K562 (cell line): ENCODE results near the gene NAP1L1. TPM values are rescaled to one million over a fixed set of nuclear protein-coding genes. Genes with fewer than 3 reads are reported as not detected.

Experiments used
- ATAC-seq: fragments of 200-7000 bp; cut with Tn5 transposase; 3 replicates; pipeline ENCODE4 v1.9.1; 2020; ENCODE audit warnings: moderate library complexity
- BruUV-seq: library from RNA; stranded (reverse); fragments of 400-500 nt; replicated peaks from 2 replicates; lab custom pipeline; 2021; lab: Mats Ljungman, UMichigan
- CTCF ChIA-PET: fragments of 300-600 bp; formaldehyde crosslinking; extraction: SDS; loops from one replicate; lab custom pipeline; 2021; ENCODE audit warnings: low intra/inter-chr PET ratio; lab: Yijun Ruan, JAX
- POLR2A ChIA-PET: fragments of 300-600, 350-650 bp; sonication (Branson Sonifier 250); formaldehyde crosslinking; extraction: SDS; loops from one replicate; lab custom pipeline; 2021; ENCODE audit warnings: antibody characterized with exemption, inconsistent platforms; lab: Yijun Ruan, JAX
- DNase-seq, 4 experiments: peaks; one replicate each; pipeline versions ENCODE4 v3.0.0 to v3.0.0-alpha.2; 2011 to 2018; ENCODE audit warnings: low spot score in 3 of 4, mixed read lengths in 3 of 4; ENCODE audit errors: extremely low read depth in 1 of 4
- FAIRE-seq: peaks from 2 replicates; lab custom pipeline; 2011; peaks lifted over from hg19 to GRCh38; lab: Jason Lieb, UNC
- H2AFZ ChIP-seq: 2 replicates; pipeline ENCODE4 v1.6.0; 2011; ENCODE audit warnings: low read depth, low read length, control low read depth, inconsistent platforms
- H3K27ac ChIP-seq: fragments of 200-600 bp; 3 replicates; pipeline ENCODE4 v1.8.0; 2011; ENCODE audit warnings: low read depth, mild to moderate bottlenecking, control low read depth, inconsistent platforms, low read length, moderate library complexity, mixed read lengths; ENCODE audit errors: extremely low read depth
- H3K27me3 ChIP-seq, 2 experiments: fragments of 300-600 bp in 1 of 2; 2 replicates in 1 of 2; 3 replicates in 1 of 2; pipeline versions ENCODE4 v1.6.0 to v1.8.0; 2011; ENCODE audit warnings: inconsistent platforms in 2 of 2, low read length in 2 of 2, mild to moderate bottlenecking in 1 of 2, mixed read lengths in 1 of 2, moderate library complexity in 1 of 2; ENCODE audit not compliant: control insufficient read depth in 2 of 2, insufficient read depth in 2 of 2
- H3K36me3 ChIP-seq: fragments of 300-600 bp; 3 replicates; pipeline ENCODE4 v1.8.0; 2011; ENCODE audit warnings: mild to moderate bottlenecking, low read length, inconsistent platforms; ENCODE audit not compliant: control insufficient read depth, insufficient read depth
- H3K4me1 ChIP-seq, 2 experiments: fragments of 200-600 bp in 1 of 2; replicated peaks in 1 of 2; 2 replicates in 1 of 2; 3 replicates in 1 of 2; pipeline versions ENCODE4 v1.5.1 to v1.8.0; 2011; ENCODE audit warnings: inconsistent platforms in 2 of 2, low read length in 2 of 2, mild to moderate bottlenecking in 1 of 2, mixed read lengths in 1 of 2, moderate library complexity in 1 of 2; ENCODE audit not compliant: control insufficient read depth in 2 of 2, insufficient read depth in 2 of 2
- H3K4me2 ChIP-seq: 2 replicates; pipeline ENCODE4 v1.6.1; 2011; ENCODE audit warnings: low read length, control low read depth, inconsistent platforms, mixed read lengths; ENCODE audit not compliant: insufficient read depth
- H3K4me3 ChIP-seq: fragments of 200-600 bp; sonication (generic), shearing (Covaris generic); 2 replicates; pipeline ENCODE4 v1.5.1; 2016; ENCODE audit warnings: control low read depth, inconsistent platforms
- H3K79me2 ChIP-seq: fragments of 200-600 bp; 3 replicates; pipeline ENCODE4 v1.8.0; 2011; ENCODE audit warnings: low read length, inconsistent platforms; ENCODE audit not compliant: control insufficient read depth, insufficient read depth
- H3K9ac ChIP-seq, 2 experiments: 2 replicates each; pipeline versions ENCODE4 v1.6.0 to v1.6.1; 2011; ENCODE audit warnings: low read depth in 2 of 2, low read length in 2 of 2, control low read depth in 1 of 2, inconsistent platforms in 1 of 2, mild to moderate bottlenecking in 1 of 2, mixed read lengths in 1 of 2; ENCODE audit not compliant: insufficient read depth in 1 of 2
- H3K9me1 ChIP-seq: one replicate; pipeline ENCODE4 v1.6.0; 2011; ENCODE audit warnings: inconsistent platforms, mild to moderate bottlenecking, low read length, moderate library complexity; ENCODE audit not compliant: control insufficient read depth, insufficient read depth
- H3K9me3 ChIP-seq: replicated peaks from 2 replicates; pipeline ENCODE4 v1.5.1; 2011; ENCODE audit warnings: low read depth, low read length, inconsistent platforms; ENCODE audit not compliant: control insufficient read depth, insufficient read depth
- H4K20me1 ChIP-seq: replicated peaks from 2 replicates; pipeline ENCODE4 v1.6.1; 2011; ENCODE audit warnings: low read length, inconsistent platforms, mixed read lengths; ENCODE audit not compliant: control insufficient read depth, insufficient read depth
- CREB3L1 ChIP-seq: fragments of 450-650 bp; IDR thresholded peaks from 2 replicates; pipeline ENCODE4 v1.6.1; 2014; ENCODE audit warnings: low read depth, mild to moderate bottlenecking, moderate library complexity, borderline replicate concordance
- CREBBP ChIP-seq: IDR thresholded peaks from one replicate; pipeline ENCODE4 v1.6.1; 2012; ENCODE audit warnings: low read depth, mild to moderate bottlenecking, control low read depth, inconsistent platforms, low read length
- E2F3 ChIP-seq: fragments of 250-450 bp; sonication (Bioruptor Pico); IDR thresholded peaks from 2 replicates; pipeline ENCODE4 v1.4.0; 2020; ENCODE audit warnings: mild to moderate bottlenecking
- ETV5 ChIP-seq: sonication (generic); formaldehyde crosslinking; IDR thresholded peaks from 2 replicates; pipeline ENCODE4 v1.4.0; 2020; ENCODE audit warnings: low read depth, mild to moderate bottlenecking, missing genetic modification reagents
- GTF2B ChIP-seq: IDR thresholded peaks from 2 replicates; pipeline ENCODE4 v1.6.1; 2011; ENCODE audit not compliant: insufficient read length; ENCODE audit errors: extremely low read depth
- NKRF ChIP-seq: fragments of 450-650 bp; IDR thresholded peaks from 2 replicates; pipeline ENCODE4 v1.6.1; 2016; ENCODE audit warnings: borderline replicate concordance
- PTBP1 ChIP-seq: fragments of 200-400 bp; formaldehyde crosslinking; IDR thresholded peaks from 2 replicates; pipeline ENCODE4 v1.6.1; 2017; ENCODE audit warnings: low read depth, low read length
- U2AF2 ChIP-seq: fragments of 200-400 bp; formaldehyde crosslinking; optimal IDR thresholded peaks from 2 replicates; pipeline ENCODE3; 2017; ENCODE audit warnings: low read depth, mild to moderate bottlenecking, low read length
- ZNF12 ChIP-seq: sonication (generic); formaldehyde crosslinking; IDR thresholded peaks from 2 replicates; pipeline ENCODE4 v1.4.0; 2020; ENCODE audit warnings: mild to moderate bottlenecking, missing genetic modification reagents
- ZNF134 ChIP-seq: fragments of 250-450 bp; sonication (Bioruptor Pico); conservative IDR thresholded peaks from 2 replicates; pipeline ENCODE4 v1.4.0; 2020
- ZNF253 ChIP-seq: fragments of 250-450 bp; sonication (Bioruptor Pico); conservative IDR thresholded peaks from 2 replicates; pipeline ENCODE4 v1.6.1; 2021; ENCODE audit warnings: mild to moderate bottlenecking
- ZNF830 ChIP-seq: fragments of 250-450 bp; sonication (Bioruptor Pico); IDR thresholded peaks from 2 replicates; pipeline ENCODE4 v1.5.0; 2021; ENCODE audit warnings: mild to moderate bottlenecking
- WGBS: fragments of 100-300 bp; shearing (Covaris generic); methylation state at CpG from one replicate; pipeline ENCODE4 v1.1.6; 2016; ENCODE audit warnings: low coverage, mixed read lengths; ENCODE audit not compliant: insufficient coverage; ENCODE audit errors: missing lambda C conversion rate; 5-methylcytosine and 5-hydroxymethylcytosine counted together
- in situ Hi-C: fragments of 300-500 bp; cut with MboI; formaldehyde crosslinking; loops from 4 replicates; pipeline ENCODE4 v1.15.0; 2018; ENCODE audit warnings: inconsistent platforms, mixed read lengths
- intact Hi-C: fragments of 100-400 bp; cut with micrococcal nuclease; formaldehyde crosslinking; loops from 2 replicates; pipeline ENCODE4 v1.14.2; 2022
- polyA plus RNA-seq, 8 experiments: library from polyadenylated mRNA; depleted of rRNA in 4 of 8; stranded (reverse) in 5 of 8; unstranded in 3 of 8; fragments of >200 nt; fragmentation: Nextera tagmentation in 2 of 8; fragmentation: Illumina TruSeq in 1 of 8; extraction: Ambion mirVana in 2 of 8; extraction: Trizol in 1 of 8; gene quantifications; 2 replicates each; pipeline versions ENCODE4 v1.2.1 to v1.2.3, GENCODE V29; 2011 to 2014; ENCODE audit warnings: inconsistent platforms in 1 of 8, missing spikeins in 1 of 8
- total RNA-seq, 7 experiments: library from RNA; depleted of rRNA in 6 of 7; stranded (reverse); fragments of >200 nt in 6 of 7; fragmentation: Illumina TruSeq in 2 of 7; extraction: Trizol in 2 of 7; gene quantifications; 2 replicates each; pipeline versions ENCODE4 v1.2.1 to v1.2.3, GENCODE V29; 2011 to 2021; ENCODE audit warnings: low replicate concordance in 1 of 7
- TF ChIP-seq, protein P1 (sequence below): fragments of 250-450 bp; sonication (Bioruptor Pico); IDR thresholded peaks from 2 replicates; pipeline ENCODE4 v1.5.0; 2021
- TF ChIP-seq, protein P2 (sequence below): sonication (generic); formaldehyde crosslinking; IDR thresholded peaks from 2 replicates; pipeline ENCODE4 v1.8.0; 2022; ENCODE audit warnings: missing genetic modification reagents, mild to moderate bottlenecking, borderline replicate concordance

Gene NAP1L1
- total and polyA plus RNA-seq, 9 of the 15 experiments (the other 6 are each of a cell fraction or from before 2014, with no cell fraction given), result 287 to 747 (median 450) TPM

DNA sequence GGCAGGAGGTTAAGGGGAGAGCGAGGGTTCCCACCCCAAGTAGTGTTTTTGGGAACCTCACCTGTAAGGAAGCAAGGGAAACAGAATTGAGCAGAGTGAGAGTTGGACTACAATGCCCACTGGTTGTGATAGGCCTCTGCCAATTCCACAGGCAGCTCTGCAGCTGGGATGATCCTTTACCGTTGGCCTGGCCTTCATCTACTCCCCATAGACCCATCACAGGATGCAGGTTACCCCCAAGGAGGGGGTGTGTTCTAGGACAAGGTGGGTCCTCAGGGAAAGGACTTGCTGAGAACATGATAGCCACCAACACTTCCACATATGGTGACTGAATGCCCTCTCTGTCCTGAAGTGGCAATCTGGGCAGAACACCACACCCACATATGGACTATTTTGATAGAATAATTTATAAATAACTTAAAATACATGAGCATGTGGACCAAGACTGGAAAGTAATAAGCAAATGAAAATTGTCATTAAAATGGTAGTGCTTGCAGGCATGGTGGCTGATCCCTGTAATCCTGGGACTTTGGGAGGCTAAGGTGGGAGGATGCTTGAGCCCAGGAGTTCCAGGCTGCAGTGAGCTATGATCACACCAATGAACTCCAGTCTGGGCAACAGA, 61.3 kb downstream of the NAP1L1 start:
- in situ Hi-C loops, result no loop called here
- H3K4me2 ChIP-seq, result no peak overlapping the region
- H2AFZ ChIP-seq, result no peak overlapping the region
- no peaks in the 10 kb centered on the region for H3K79me2 ChIP-seq
- H3K4me3 ChIP-seq, result no peak overlapping the region
- H4K20me1 ChIP-seq, result no peaks in the 10 kb centered on the region
- no peak overlapping the region for H3K27ac ChIP-seq
- intact Hi-C loops, result no loop called here
- BruUV-seq, result no TSS peak
- WGBS, result 16% methylated on average over 2 of the region's 2 CpGs
- CTCF ChIA-PET, result no interaction called here
- POLR2A ChIA-PET, result no interaction called here
- no peak overlapping the region for H3K9ac ChIP-seq
- FAIRE-seq, result no peak
- ATAC-seq, result no peak
- peaks cover 0 to 11% of the 10 kb centered on the region in 2 experiments; a peak in 2 of 5 replicates for H3K4me1 ChIP-seq
- H3K9me1 ChIP-seq, result no peaks in the 10 kb centered on the region
- DNase-seq, result no peak
- no peaks in the 10 kb centered on the region for H3K9me3 ChIP-seq
- H3K36me3 ChIP-seq, result no peaks in the 10 kb centered on the region
- H3K27me3 ChIP-seq, result no peaks in the 10 kb centered on the region
- TF ChIP-seq E2F3 (CRISPR knock-in tag), result no peak
- no peak for TF ChIP-seq ZNF253 (CRISPR knock-in tag)
- TF ChIP-seq, protein P1, sequence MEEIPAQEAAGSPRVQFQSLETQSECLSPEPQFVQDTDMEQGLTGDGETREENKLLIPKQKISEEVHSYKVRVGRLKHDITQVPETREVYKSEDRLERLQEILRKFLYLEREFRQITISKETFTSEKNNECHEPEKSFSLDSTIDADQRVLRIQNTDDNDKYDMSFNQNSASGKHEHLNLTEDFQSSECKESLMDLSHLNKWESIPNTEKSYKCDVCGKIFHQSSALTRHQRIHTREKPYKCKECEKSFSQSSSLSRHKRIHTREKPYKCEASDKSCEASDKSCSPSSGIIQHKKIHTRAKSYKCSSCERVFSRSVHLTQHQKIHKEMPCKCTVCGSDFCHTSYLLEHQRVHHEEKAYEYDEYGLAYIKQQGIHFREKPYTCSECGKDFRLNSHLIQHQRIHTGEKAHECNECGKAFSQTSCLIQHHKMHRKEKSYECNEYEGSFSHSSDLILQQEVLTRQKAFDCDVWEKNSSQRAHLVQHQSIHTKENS (CRISPR knock-in tag), result no peak
- TF ChIP-seq GTF2B, result no peak
- no peak for TF ChIP-seq ZNF12 (CRISPR knock-in tag)
- TF ChIP-seq U2AF2, result no peak
- no peak for TF ChIP-seq ZNF134 (CRISPR knock-in tag)
- TF ChIP-seq PTBP1, result no peak
- TF ChIP-seq, protein P2, sequence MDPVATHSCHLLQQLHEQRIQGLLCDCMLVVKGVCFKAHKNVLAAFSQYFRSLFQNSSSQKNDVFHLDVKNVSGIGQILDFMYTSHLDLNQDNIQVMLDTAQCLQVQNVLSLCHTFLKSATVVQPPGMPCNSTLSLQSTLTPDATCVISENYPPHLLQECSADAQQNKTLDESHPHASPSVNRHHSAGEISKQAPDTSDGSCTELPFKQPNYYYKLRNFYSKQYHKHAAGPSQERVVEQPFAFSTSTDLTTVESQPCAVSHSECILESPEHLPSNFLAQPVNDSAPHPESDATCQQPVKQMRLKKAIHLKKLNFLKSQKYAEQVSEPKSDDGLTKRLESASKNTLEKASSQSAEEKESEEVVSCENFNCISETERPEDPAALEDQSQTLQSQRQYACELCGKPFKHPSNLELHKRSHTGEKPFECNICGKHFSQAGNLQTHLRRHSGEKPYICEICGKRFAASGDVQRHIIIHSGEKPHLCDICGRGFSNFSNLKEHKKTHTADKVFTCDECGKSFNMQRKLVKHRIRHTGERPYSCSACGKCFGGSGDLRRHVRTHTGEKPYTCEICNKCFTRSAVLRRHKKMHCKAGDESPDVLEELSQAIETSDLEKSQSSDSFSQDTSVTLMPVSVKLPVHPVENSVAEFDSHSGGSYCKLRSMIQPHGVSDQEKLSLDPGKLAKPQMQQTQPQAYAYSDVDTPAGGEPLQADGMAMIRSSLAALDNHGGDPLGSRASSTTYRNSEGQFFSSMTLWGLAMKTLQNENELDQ (CRISPR knock-in tag), result no peak
- TF ChIP-seq ZNF830 (CRISPR knock-in tag), result no peak
- TF ChIP-seq CREBBP, result no peak
- no peak for TF ChIP-seq NKRF
- no peak for TF ChIP-seq ETV5
- no peak for TF ChIP-seq CREB3L1
